K562 treated with DMSO at 1 percent for 4 hours (cell line): ENCODE data around the gene HOXD9. TPM values are rescaled to one million over a fixed set of nuclear protein-coding genes. Genes with fewer than 3 reads are reported as not detected.

Experiments
- total RNA-seq: library from RNA; unstranded; fragments of 300-600 nt; gene quantifications from 2 replicates; pipeline ENCODE4 v1.2.3, GENCODE V29; 2022; ENCODE audit not compliant: insufficient read depth

HOXD9 gene
- total RNA-seq, result not detected in 2 replicates

DNA sequence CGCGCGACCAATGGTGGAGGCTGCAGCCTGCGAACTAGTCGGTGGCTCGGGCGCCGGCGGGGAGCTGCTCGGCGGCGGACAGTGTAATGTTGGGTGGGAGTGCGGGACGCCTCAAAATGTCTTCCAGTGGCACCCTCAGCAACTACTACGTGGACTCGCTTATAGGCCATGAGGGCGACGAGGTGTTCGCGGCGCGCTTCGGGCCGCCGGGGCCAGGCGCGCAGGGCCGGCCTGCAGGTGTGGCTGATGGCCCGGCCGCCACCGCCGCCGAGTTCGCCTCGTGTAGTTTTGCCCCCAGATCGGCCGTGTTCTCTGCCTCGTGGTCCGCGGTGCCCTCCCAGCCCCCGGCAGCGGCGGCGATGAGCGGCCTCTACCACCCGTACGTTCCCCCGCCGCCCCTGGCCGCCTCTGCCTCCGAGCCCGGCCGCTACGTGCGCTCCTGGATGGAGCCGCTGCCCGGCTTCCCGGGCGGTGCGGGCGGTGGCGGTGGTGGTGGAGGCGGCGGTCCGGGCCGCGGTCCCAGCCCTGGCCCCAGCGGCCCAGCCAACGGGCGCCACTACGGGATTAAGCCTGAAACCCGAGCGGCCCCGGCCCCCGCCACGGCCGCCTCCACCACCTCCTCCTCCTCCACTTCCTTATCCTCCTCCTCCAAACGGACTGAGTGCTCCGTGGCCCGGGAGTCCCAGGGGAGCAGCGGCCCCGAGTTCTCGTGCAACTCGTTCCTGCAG, at the start of gene HOXD9:
HOXD9 (plus strand) TSS at position 37 of the 728 bp plus-strand sequence; CDS start at position 87, 50 bp downstream.

DNA sequence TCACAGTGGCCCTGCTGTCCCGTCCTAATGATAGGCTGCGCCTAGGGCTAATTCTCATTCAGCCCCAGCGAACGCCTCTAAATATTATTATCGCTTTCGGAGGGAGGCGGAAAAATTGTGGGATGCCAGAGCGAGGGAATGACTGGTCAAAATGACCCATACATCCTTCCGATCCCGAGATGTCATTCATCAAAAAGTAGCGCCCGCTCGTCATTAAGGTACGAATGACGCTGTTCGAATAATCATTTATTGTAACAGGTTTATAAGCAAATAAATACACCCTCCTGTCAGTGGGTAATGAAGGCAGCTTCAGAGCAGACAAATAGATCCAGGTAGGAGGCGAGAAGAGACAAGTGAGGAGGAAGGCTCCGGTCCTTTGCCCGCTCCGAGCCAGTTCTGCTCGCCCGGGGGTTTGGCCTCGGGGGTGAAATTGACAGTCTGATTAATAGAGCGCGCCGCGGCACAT, 38.7 kb upstream of the HOXD9 start, which contains the start of gene EVX2:
EVX2 (minus strand) TSS at position 167 of the 466 bp plus-strand sequence. CDS start 186 bp downstream, outside the sequence.

DNA sequence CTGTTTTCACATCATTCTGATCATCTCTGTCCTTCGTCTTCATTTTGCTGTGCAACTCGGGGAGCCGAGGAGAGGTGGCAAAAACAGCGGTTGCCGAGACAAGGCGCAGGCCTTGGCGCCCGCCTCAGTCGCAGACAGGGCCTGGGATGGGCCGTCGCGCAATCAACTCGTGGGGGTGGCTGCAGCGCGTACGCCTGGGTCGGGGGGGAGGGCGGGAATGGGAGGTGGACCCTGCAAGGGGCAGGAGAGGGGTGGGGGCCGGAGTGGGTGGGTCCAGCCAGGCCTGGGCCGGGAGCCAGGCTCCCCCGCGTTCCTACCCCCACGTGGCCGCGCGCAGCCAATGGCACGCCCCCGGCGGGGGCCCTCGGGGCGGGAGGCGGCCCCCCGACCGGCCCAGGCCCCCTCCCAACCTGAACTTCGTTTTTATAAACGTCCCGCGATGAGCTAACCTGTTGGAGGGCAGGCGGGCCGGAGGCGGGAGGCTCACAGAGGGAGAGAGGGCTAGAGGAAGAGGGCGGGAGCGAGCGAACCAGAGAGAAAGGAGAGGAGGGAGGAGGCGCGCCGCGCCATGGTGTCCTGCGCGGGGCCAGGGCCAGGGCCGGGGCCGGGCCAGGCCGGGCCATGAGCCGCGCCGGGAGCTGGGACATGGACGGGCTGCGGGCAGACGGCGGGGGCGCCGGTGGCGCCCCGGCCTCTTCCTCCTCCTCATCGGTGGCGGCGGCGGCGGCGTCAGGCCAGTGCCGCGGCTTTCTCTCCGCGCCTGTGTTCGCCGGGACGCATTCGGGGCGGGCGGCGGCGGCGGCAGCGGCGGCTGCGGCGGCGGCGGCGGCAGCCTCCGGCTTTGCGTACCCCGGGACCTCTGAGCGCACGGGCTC, 30.0 kb upstream of the HOXD9 start, which contains the start of gene HOXD13:
HOXD13 (plus strand) TSS at position 452 of the 875 bp plus-strand sequence; CDS start at position 622, 170 bp downstream.

DNA sequence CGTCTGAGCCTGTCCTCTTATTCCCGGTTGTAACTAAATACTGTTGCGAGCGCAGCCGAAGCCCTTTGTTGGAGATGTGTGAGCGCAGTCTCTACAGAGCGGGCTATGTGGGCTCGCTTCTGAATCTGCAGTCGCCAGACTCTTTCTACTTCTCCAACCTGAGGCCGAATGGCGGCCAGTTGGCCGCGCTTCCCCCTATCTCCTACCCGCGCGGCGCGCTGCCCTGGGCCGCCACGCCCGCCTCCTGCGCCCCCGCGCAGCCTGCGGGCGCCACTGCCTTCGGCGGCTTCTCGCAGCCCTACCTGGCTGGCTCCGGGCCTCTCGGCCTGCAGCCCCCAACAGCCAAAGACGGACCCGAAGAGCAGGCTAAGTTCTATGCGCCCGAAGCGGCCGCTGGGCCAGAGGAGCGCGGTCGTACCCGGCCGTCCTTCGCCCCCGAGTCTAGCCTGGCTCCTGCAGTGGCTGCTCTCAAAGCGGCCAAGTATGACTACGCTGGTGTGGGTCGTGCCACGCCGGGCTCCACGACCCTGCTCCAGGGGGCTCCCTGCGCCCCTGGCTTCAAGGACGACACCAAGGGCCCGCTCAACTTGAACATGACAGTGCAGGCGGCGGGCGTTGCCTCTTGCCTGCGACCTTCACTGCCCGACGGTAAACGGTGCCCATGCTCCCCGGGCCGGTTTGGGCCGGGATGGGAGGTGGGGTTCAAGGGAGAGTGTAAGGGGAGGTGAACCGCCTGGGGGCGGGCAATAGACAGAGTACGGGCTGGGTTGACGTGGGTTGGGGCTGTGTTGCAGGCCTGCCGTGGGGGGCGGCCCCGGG, 22.6 kb upstream of the HOXD9 start, which contains the start of gene HOXD12:
HOXD12 (plus strand) TSS at position 68 of the 819 bp plus-strand sequence; CDS start at position 75, 7 bp downstream.

DNA sequence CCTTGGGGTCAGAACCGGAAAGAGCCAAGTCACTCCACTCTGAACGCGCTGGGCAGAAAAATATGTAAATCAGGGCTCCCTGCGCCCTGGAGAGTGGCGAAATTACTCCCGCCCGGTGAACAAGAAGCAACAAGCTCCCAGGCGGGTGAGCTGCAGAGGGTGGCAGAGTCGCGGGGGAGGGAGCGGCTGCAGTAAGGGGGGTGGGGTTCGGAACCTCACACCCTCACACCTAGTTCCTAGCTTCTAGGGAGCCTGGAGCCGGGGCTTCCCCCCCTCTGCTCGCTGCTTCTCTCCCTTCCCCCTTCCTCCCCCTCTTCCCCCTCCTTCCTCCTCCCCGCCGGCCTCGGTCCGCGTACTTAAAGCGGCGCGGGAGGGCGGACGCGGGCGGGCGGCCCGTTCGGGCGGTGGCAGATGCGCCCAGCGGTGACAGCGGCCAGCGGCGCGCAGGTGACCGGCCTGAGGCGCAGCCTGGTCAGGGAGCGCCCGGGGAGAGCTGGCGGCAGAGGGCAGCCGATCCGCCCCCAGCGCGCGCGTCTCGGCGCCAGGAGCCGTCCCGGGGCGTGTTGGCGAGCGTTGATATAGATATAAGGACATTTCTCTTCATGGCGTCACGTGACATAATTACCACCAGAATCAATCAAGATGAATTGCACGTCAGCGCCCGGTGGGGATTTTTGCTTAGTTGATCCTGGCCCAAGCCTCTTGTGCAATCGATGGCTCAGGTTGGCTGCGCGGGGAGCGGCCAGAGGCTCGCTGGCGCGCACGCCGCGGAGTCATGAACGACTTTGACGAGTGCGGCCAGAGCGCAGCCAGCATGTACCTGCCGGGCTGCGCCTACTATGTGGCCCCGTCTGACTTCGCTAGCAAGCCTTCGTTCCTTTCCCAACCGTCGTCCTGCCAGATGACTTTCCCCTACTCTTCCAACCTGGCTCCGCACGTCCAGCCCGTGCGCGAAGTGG, 15.7 kb upstream of the HOXD9 start, which contains the start of gene HOXD11:
HOXD11 (plus strand) TSS at position 700 of the 959 bp plus-strand sequence; CDS start at position 776, 76 bp downstream.

DNA sequence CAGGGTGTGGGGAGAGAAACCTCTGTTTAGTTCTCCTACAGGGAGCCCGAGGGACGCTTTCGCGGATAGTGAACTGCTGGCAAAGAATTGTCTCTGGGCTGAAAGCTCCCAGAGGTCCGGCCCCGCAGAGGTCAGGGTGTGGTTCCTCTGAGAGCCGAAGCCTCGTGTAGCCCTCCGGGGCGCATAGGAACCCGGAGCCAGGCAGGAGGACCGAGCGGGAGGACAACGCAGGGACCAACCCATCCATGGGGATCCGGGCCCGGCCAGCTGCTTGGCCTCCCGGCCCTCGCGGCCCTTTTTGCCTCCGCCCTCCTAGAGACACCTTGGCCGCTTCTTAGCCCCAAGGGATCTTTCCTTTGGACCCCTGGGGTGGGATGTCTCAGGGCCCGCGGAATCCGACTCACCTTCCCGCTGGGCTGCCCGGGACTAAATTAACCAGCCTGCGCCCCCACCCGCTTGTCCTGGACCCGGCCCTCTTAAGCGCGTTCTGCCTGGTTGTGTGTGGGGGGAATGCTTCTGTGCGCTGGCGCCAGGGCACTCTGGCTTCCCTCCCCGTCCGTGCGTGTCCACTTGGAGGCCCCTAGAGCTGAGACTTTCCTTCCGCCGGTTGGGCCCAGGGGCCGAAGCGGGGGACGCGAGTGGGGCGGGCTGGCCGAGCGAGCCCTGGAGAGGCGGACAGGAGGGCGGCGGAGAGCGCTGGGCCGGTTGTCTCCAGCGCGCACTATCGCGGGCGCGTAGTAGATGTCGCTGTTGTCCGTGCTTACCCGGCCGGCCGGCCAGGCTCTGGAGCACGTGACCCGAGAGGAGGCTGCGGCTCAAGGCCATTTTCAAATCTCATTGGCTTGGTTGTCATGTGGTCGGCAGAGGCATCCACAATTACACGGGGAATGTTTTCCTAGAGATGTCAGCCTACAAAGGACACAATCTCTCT, 6.4 kb upstream of the HOXD9 start, which contains the start of gene HOXD10:
HOXD10 (plus strand) TSS at position 896 of the 931 bp plus-strand sequence. CDS start 56 bp downstream, outside the sequence.

DNA sequence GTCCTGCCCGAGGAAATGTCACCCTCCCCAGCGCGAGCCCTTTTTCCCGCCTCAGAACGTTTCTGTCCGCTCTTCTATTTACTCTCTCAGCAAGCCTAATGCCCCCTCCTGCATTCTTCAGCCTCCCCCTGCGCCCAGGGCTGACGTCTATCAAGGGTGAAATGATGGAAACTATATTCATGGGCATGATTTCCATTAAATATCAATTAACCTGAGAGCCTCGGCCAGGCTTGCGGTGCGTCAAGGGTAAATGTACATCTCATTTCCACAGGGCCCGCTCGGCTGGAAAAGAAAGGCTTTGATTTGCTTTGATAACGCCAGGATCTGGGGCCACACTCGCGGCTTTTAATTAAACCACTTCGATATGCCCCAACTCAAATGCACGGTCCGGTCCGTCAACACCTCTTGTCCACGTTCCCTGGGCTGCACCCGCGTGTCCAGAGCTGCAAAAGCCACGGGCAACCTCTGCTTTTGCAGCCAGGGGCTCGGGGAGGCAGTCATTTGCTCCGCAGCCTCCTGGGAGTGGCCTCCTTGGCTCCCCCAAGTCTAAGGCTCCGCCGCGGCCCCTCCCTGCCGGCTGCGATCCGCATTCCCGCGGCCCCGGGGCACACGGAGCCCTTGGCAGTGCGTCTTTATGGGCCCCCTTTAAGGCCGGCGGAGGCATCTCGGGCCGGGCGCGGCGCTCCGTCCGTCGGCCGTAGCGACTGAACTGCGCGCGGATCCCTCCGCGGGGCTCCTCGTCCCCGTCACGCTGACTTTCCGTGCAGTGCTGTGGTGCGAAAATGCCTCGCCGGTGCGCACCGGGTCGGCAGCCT, 6.7 kb downstream of the HOXD9 start, which contains the start of gene HOXD8:
HOXD8 (plus strand) TSS at position 724 of the 815 bp plus-strand sequence. CDS start 662 bp downstream, outside the sequence.

DNA sequence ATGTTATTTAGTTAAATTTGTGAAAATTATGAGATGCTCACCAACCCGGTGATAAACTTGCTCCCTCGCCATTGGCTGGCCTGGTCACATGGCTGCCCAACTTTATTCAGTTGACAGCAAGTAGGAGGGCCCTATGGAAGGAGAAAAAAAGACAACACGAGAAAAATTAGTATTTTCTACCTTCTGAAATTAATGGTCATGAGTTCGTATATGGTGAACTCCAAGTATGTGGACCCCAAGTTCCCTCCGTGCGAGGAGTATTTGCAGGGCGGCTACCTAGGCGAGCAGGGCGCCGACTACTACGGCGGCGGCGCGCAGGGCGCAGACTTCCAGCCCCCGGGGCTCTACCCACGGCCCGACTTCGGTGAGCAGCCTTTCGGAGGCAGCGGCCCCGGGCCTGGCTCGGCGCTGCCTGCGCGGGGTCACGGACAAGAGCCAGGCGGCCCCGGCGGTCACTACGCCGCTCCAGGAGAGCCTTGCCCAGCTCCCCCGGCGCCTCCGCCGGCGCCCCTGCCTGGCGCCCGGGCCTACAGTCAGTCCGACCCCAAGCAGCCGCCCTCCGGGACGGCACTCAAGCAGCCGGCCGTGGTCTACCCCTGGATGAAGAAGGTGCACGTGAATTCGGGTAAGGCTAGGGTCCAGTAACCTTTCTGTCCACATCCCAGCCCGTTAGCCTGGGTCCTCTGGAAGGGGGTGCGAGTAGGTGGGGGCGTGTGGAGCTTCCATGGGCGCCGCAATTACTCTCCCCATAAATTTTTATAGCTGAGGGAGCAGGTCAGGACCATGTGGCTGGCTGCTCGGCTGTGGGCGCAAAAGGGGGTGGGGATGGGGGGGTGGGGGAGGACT, 29.1 kb downstream of the HOXD9 start, which contains the start of gene HOXD4:
HOXD4 (plus strand) TSS at position 109 of the 846 bp plus-strand sequence; CDS start at position 193, 84 bp downstream.

DNA sequence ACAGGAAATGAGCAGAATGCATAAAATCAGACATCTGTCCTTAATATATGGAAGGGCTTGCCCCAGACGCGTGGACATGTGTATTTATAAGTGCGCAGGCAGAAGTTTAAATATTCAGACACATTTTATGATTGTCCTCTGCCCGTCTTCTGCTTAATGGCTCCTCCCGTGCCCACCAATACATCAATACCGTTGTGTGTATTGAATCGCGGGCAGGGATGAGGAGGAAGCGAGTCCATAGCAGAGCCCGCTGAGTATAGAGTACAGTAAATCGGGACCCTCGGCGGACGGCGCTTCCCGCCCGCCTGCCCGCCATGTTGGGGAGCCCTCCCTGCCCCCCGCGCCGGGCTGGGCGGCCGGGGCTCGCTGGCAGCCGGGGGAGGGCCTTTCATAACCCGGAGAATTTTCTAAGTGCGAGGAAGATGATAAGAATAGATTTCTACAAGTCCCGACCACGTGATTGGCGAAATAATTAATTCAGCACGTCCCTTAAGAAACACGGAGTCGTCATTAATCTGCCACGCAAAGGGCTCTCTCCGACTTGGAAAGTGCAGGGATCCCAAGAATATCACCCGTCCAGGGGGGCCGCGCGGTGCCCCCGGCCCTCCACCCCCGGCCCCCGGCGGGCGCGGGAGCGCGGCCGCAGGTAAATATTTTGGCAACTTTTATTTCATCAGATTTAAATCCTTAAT, 34.4 kb downstream of the HOXD9 start, which contains the start of gene HOXD3:
HOXD3 (plus strand) TSS at position 501 of the 692 bp plus-strand sequence. CDS start 11,808 bp downstream, outside the sequence.

Other genes with a start within 250 kb of the HOXD9 start
- 12.8 and 16.2 TPM in 2 replicates for gene LNPK, start 120.5 kb upstream of the HOXD9 start, total RNA-seq
- not detected in 2 replicates for gene EVX2, start 38.8 kb upstream of the HOXD9 start, total RNA-seq
- not detected in 2 replicates for gene HOXD13, start 30.0 kb upstream of the HOXD9 start, total RNA-seq
- gene HOXD12, start 22.9 kb upstream of the HOXD9 start, total RNA-seq, result not detected in 2 replicates
- not detected in 2 replicates for gene HOXD11, start 15.4 kb upstream of the HOXD9 start, total RNA-seq
- gene HOXD10, start 5.9 kb upstream of the HOXD9 start, total RNA-seq, result not detected in 2 replicates
- not detected in 2 replicates for gene HOXD8, start 7.0 kb downstream of the HOXD9 start, total RNA-seq
- gene HOXD4, start 28.8 kb downstream of the HOXD9 start, total RNA-seq, result not detected in 2 replicates
- gene HOXD3, start 34.6 kb downstream of the HOXD9 start, total RNA-seq, result not detected in 2 replicates
- not detected in 2 replicates for gene HOXD1, start 65.9 kb downstream of the HOXD9 start, total RNA-seq
- 43.4 and 54.9 TPM in 2 replicates for gene MTX2, start 146.7 kb downstream of the HOXD9 start, total RNA-seq